ENCODE results near the gene SPR. TPM values are rescaled to one million over a fixed set of nuclear protein-coding genes. Genes with fewer than 3 reads are reported as not detected.

SPR gene
- total RNA-seq, 4 donors from 2014 or later: 8.0 to 20.3 (median 15.0) TPM

GRCh38 chr2:72891091-72891818 is 4.0 kb downstream of the SPR start:
- DNase-seq (ENCODE audit: low spot score in 2 of 2): peak in 1 of 2 donors; percentile 74
- no peak overlapping the region for H3K4me3 ChIP-seq (ENCODE audit: low read depth, poor library complexity, severe bottlenecking)
- intact Hi-C loops (cut with DNase I; ENCODE audit: low total_unique reads): no loop called here
- WGBS, 2 donors: 79 to 84% methylated on average over 8 of the region's 8 CpGs
- TF ChIP-seq POLR2A (IDR thresholded peaks at IDR 0.05) (no peak), CTCF (IDR thresholded peaks at IDR 0.05) (no peak)

- TF ChIP-seq POLR2A (IDR thresholded peaks at IDR 0.05) (no peak), CTCF (IDR thresholded peaks at IDR 0.05) (no peak)
- intact Hi-C loops (cut with DNase I; ENCODE audit: low total_unique reads): no loop called here
- WGBS, 2 donors: 33 to 34% methylated on average over 8 to 11 of the region's 11 CpGs
- peak in 1 of 2 donors; percentile 86 for DNase-seq (ENCODE audit: low spot score in 2 of 2)
- no peak overlapping the region for H3K4me3 ChIP-seq (ENCODE audit: low read depth, poor library complexity, severe bottlenecking)
Observed at GRCh38 chr2:72892506-72893173, 5.4 kb downstream of the SPR start.

GRCh38 chr2:72893594-72894319 is 6.5 kb downstream of the SPR start:
- intact Hi-C loops (cut with DNase I; ENCODE audit: low total_unique reads): no loop called here

GRCh38 chr2:72894514-72894913 is 7.3 kb downstream of the SPR start:
- 48 to 69% methylated on average over 9 of the region's 9 CpGs for WGBS, 2 donors
- TF ChIP-seq POLR2A (IDR thresholded peaks at IDR 0.05) (no peak), CTCF (IDR thresholded peaks at IDR 0.05) (no peak)
- intact Hi-C loops (cut with DNase I; ENCODE audit: low total_unique reads): no loop called here
- peak in 1 of 2 donors; percentile 75 for DNase-seq (ENCODE audit: low spot score in 2 of 2)
- H3K4me3 ChIP-seq (ENCODE audit: low read depth, poor library complexity, severe bottlenecking): no peak overlapping the region

More at GRCh38 chr2:72893594-72894319, 6.5 kb downstream of the SPR start:
- peak in 1 of 2 donors; percentile 80 for DNase-seq (ENCODE audit: low spot score in 2 of 2)
- no peak for TF ChIP-seq POLR2A (IDR thresholded peaks at IDR 0.05)
- no peak for TF ChIP-seq CTCF (IDR thresholded peaks at IDR 0.05)
- no peak overlapping the region for H3K4me3 ChIP-seq (ENCODE audit: low read depth, poor library complexity, severe bottlenecking)
- WGBS, 2 donors: 36 to 42% methylated on average over 15 of the region's 15 CpGs

GRCh38 chr2:72895154-72895553 is 7.9 kb downstream of the SPR start:
- intact Hi-C loops (cut with DNase I; ENCODE audit: low total_unique reads): no loop called here
- WGBS, 2 donors: 15 to 17% methylated on average over 4 of the region's 4 CpGs
- DNase-seq (ENCODE audit: low spot score in 2 of 2): peak in 1 of 2 donors; percentile 46
- H3K4me3 ChIP-seq (ENCODE audit: low read depth, poor library complexity, severe bottlenecking): no peak overlapping the region
- no peak for TF ChIP-seq CTCF (IDR thresholded peaks at IDR 0.05)
- TF ChIP-seq POLR2A (IDR thresholded peaks at IDR 0.05): no peak
